HG03342 (cell line): ENCODE measurements around the gene CACNA1D.
"Not testable (repeated sequence)": the region's sequence is repeated elsewhere in the genome, so short reads cannot be mapped to it uniquely, and the experiment has no call there.

Source experiments
- ATAC-seq: cut with Tn5 transposase; IDR thresholded peaks from one replicate; pipeline ENCODE4 v1.9.1; 2021; ENCODE audit warnings: mild to moderate bottlenecking, moderate library complexity; ENCODE audit not compliant: unreplicated experiment

The CACNA1D gene

GRCh38 chr3:53493963-53494791 lies at the start of gene CACNA1D:
Gene CACNA1D (plus strand): TSS chr3:53494611. CDS start chr3:53495167, 556 bp downstream.
- ATAC-seq, result no peak

GRCh38 chr3:53457068-53457467 lies 37.3 kb upstream of the CACNA1D start:
- ATAC-seq, result no peak

GRCh38 chr3:53460326-53460725 lies 34.1 kb upstream of the CACNA1D start:
- no peak for ATAC-seq

GRCh38 chr3:53464424-53464823 lies 30.0 kb upstream of the CACNA1D start:
- no peak for ATAC-seq

- not testable (repeated sequence) for ATAC-seq
Observed at GRCh38 chr3:53469758-53470157, 24.7 kb upstream of the CACNA1D start.

- ATAC-seq, result no peak
Observed at GRCh38 chr3:53473422-53473821, 21.0 kb upstream of the CACNA1D start.

GRCh38 chr3:53476372-53476771 lies 18.0 kb upstream of the CACNA1D start:
- ATAC-seq, result not testable (repeated sequence)

GRCh38 chr3:53477689-53478088 lies 16.7 kb upstream of the CACNA1D start:
- ATAC-seq, result not testable (repeated sequence)

GRCh38 chr3:53478166-53478830 lies 16.1 kb upstream of the CACNA1D start:
- no peak for ATAC-seq

- no peak for ATAC-seq
Observed at GRCh38 chr3:53478921-53479664, 15.3 kb upstream of the CACNA1D start.

GRCh38 chr3:53482227-53482626 lies 12.2 kb upstream of the CACNA1D start:
- ATAC-seq, result no peak

GRCh38 chr3:53483821-53484220 lies 10.6 kb upstream of the CACNA1D start:
- ATAC-seq, result no peak

GRCh38 chr3:53484984-53485383 lies 9.4 kb upstream of the CACNA1D start:
- ATAC-seq, result no peak

GRCh38 chr3:53485675-53486403 lies 8.6 kb upstream of the CACNA1D start:
- no peak for ATAC-seq

GRCh38 chr3:53486961-53487654 lies 7.3 kb upstream of the CACNA1D start:
- no peak for ATAC-seq

- ATAC-seq, result no peak
Observed at GRCh38 chr3:53489386-53489785, 5.0 kb upstream of the CACNA1D start.

GRCh38 chr3:53489787-53490458 lies 4.5 kb upstream of the CACNA1D start:
- ATAC-seq, result no peak

GRCh38 chr3:53490459-53490968 lies 3.9 kb upstream of the CACNA1D start:
- no peak for ATAC-seq

- ATAC-seq, result no peak
Observed at GRCh38 chr3:53491276-53491675, 3.1 kb upstream of the CACNA1D start.

- ATAC-seq, result no peak
Observed at GRCh38 chr3:53493595-53493962, 832 bp upstream of the CACNA1D start.
